IMR-90 (cell line): ENCODE measurements around the gene RPL27A. TPM values are rescaled to one million over a fixed set of nuclear protein-coding genes. Genes with fewer than 3 reads are reported as not detected.

Experiments used
- ATAC-seq: fragments of 200-7000 bp; cut with Tn5 transposase; 2 replicates; pipeline ENCODE4 v1.9.1; 2020; ENCODE audit warnings: low read depth, mild to moderate bottlenecking, moderate library complexity
- BruUV-seq: library from RNA; stranded (reverse); fragments of 400-500 nt; replicated peaks from 2 replicates; lab custom pipeline; 2021; lab: Mats Ljungman, UMichigan
- CTCF ChIA-PET: fragments of 300-600 bp; formaldehyde crosslinking; extraction: SDS; loops from one replicate; lab custom pipeline; 2021; ENCODE audit warnings: antibody characterized with exemption; lab: Yijun Ruan, JAX
- POLR2A ChIA-PET: fragments of 300-600 bp; sonication (Branson Sonifier 250); formaldehyde crosslinking; loops from one replicate; lab custom pipeline; 2022; ENCODE audit warnings: antibody characterized with exemption; ENCODE audit not compliant: unreplicated experiment; lab: Charles Lee
- DNase-seq: peaks from one replicate; pipeline ENCODE4 v3.0.0; 2013
- H2AFZ ChIP-seq: replicated peaks from 2 replicates; pipeline ENCODE3; 2013; ENCODE audit warnings: low read length, mild to moderate bottlenecking; ENCODE audit not compliant: poor library complexity
- H2AK5ac ChIP-seq: 2 replicates; pipeline ENCODE4 v1.6.1; 2013; ENCODE audit warnings: low read depth, low read length, inconsistent platforms
- H2AK9ac ChIP-seq: replicated peaks from 2 replicates; pipeline ENCODE3; 2013; ENCODE audit warnings: mild to moderate bottlenecking, low read depth, low read length, moderate library complexity; ENCODE audit not compliant: poor library complexity
- H2BK120ac ChIP-seq: 2 replicates; pipeline ENCODE4 v1.6.1; 2013; ENCODE audit warnings: low read depth, low read length, inconsistent platforms
- H2BK15ac ChIP-seq: 3 replicates; pipeline ENCODE4 v1.6.1; 2013; ENCODE audit warnings: low read depth, low read length, inconsistent platforms
- H2BK20ac ChIP-seq: 2 replicates; pipeline ENCODE4 v1.6.1; 2013; ENCODE audit warnings: low read depth, mild to moderate bottlenecking, inconsistent platforms, low read length, moderate library complexity
- H2BK5ac ChIP-seq: 2 replicates; pipeline ENCODE4 v1.6.1; 2013; ENCODE audit warnings: mild to moderate bottlenecking, low read depth, low read length, inconsistent platforms; ENCODE audit not compliant: poor library complexity, severe bottlenecking
- H3K14ac ChIP-seq: replicated peaks from 2 replicates; pipeline ENCODE4 v1.6.1; 2013; ENCODE audit warnings: low read depth, low read length, inconsistent platforms
- H3K18ac ChIP-seq: 2 replicates; pipeline ENCODE4 v1.6.1; 2013; ENCODE audit warnings: low read depth, low read length, control low read depth
- H3K23ac ChIP-seq: 2 replicates; pipeline ENCODE4 v1.6.1; 2013; ENCODE audit warnings: low read depth, low read length, inconsistent platforms
- H3K27ac ChIP-seq: 2 replicates; pipeline ENCODE4 v1.5.1; 2013; ENCODE audit warnings: mild to moderate bottlenecking, control low read depth, low read length; ENCODE audit not compliant: insufficient read depth
- H3K27me3 ChIP-seq: 2 replicates; pipeline ENCODE4 v1.6.1; 2013; ENCODE audit warnings: low read length; ENCODE audit not compliant: control insufficient read depth, insufficient read depth
- H3K36me3 ChIP-seq: 2 replicates; pipeline ENCODE4 v1.6.1; 2013; ENCODE audit warnings: low read length, mixed read lengths; ENCODE audit not compliant: control insufficient read depth, insufficient read depth
- H3K4ac ChIP-seq: 2 replicates; pipeline ENCODE4 v1.6.1; 2013; ENCODE audit warnings: low read depth, low read length, inconsistent platforms
- H3K4me1 ChIP-seq: 2 replicates; pipeline ENCODE4 v1.6.1; 2013; ENCODE audit warnings: low read length, mixed read lengths; ENCODE audit not compliant: control insufficient read depth, insufficient read depth
- H3K4me2 ChIP-seq: 2 replicates; pipeline ENCODE4 v1.6.1; 2013; ENCODE audit warnings: low read depth, mild to moderate bottlenecking, control low read depth, low read length, moderate library complexity
- H3K4me3 ChIP-seq: 2 replicates; pipeline ENCODE4 v1.5.1; 2013; ENCODE audit warnings: low read depth, mild to moderate bottlenecking, control low read depth, low read length, moderate library complexity; ENCODE audit not compliant: insufficient read depth
- H3K56ac ChIP-seq: 2 replicates; pipeline ENCODE4 v1.6.1; 2013; ENCODE audit warnings: low read length, inconsistent platforms; ENCODE audit not compliant: insufficient read depth; ENCODE audit errors: extremely low read depth
- H3K79me1 ChIP-seq, 2 experiments: 2 replicates each; pipeline ENCODE4 v1.6.1; 2013; ENCODE audit warnings: low read length in 2 of 2, inconsistent platforms in 1 of 2, low read depth in 1 of 2
- H3K9ac ChIP-seq: 2 replicates; pipeline ENCODE4 v1.6.1; 2013; ENCODE audit warnings: low read depth, low read length, control low read depth
- H3K9me1 ChIP-seq: 2 replicates; pipeline ENCODE4 v1.6.1; 2013; ENCODE audit warnings: low read length, inconsistent platforms; ENCODE audit not compliant: insufficient read depth
- H3K9me3 ChIP-seq: 2 replicates; pipeline ENCODE4 v1.6.1; 2013; ENCODE audit warnings: low read length; ENCODE audit not compliant: control insufficient read depth, insufficient read depth
- H4K20me1 ChIP-seq: 2 replicates; pipeline ENCODE4 v1.6.1; 2013; ENCODE audit warnings: low read length, inconsistent platforms; ENCODE audit not compliant: insufficient read depth
- H4K5ac ChIP-seq: 2 replicates; pipeline ENCODE4 v1.6.1; 2013; ENCODE audit warnings: mild to moderate bottlenecking, low read depth, low read length, control low read depth
- H4K8ac ChIP-seq, 2 experiments: 2 replicates each; pipeline ENCODE4 v1.6.1; 2013; ENCODE audit warnings: low read depth in 2 of 2, low read length in 2 of 2, control low read depth in 1 of 2, inconsistent platforms in 1 of 2
- H4K91ac ChIP-seq: 2 replicates; pipeline ENCODE4 v1.6.1; 2013; ENCODE audit warnings: low read depth, low read length, inconsistent platforms; ENCODE audit not compliant: insufficient read depth
- FOS ChIP-seq: fragments of 150-350 bp; IDR thresholded peaks from 2 replicates; pipeline ENCODE4 v1.6.1; 2016; ENCODE audit warnings: low read depth, low read length
- MAZ ChIP-seq: IDR thresholded peaks from 2 replicates; pipeline ENCODE4 v1.6.1; 2012; ENCODE audit warnings: low read depth, mild to moderate bottlenecking, low read length, improper control_type of control experiment, moderate library complexity, borderline replicate concordance
- WGBS, 2 experiments: methylation state at CpG; one replicate each; pipeline versions ENCODE4 v1.1.5 to v1.1.7; 2013; ENCODE audit warnings: missing lambda C conversion rate in 2 of 2; ENCODE audit not compliant: insufficient read length in 1 of 2; ENCODE audit errors: extremely low coverage in 2 of 2; 5-methylcytosine and 5-hydroxymethylcytosine counted together
- dilution Hi-C: fragments of 300-500 bp; cut with HindIII; formaldehyde crosslinking; loops from one replicate; pipeline ENCODE4 v1.14.3; 2018; ENCODE audit warnings: low sequenced_read_pairs; ENCODE audit not compliant: unreplicated experiment
- in situ Hi-C: fragments of 300-500 bp; cut with MboI; formaldehyde crosslinking; loops from 3 replicates; pipeline ENCODE4 v1.14.3; 2019; ENCODE audit warnings: low sequenced_read_pairs, inconsistent platforms, mixed read lengths
- intact Hi-C: fragments of 100-400 bp; cut with micrococcal nuclease; formaldehyde crosslinking; loops from 2 replicates; pipeline ENCODE4 v1.10.0; 2022
- polyA plus RNA-seq, 3 experiments: library from polyadenylated mRNA; depleted of rRNA; stranded (reverse); fragments of >200 nt; gene quantifications; 2 replicates each; pipeline ENCODE4 v1.2.3, GENCODE V29; 2012; ENCODE audit warnings: low replicate concordance in 1 of 3
- total RNA-seq: library from RNA; depleted of rRNA; stranded (reverse); fragments of >200 nt; gene quantifications from 2 replicates; pipeline ENCODE4 v1.2.3, GENCODE V29; 2012

The RPL27A gene
- total and polyA plus RNA-seq, 2 of the 4 experiments (the other 2 are of a cell fraction), result 786 to 849 TPM

GRCh38 chr11:8717544-8717875 is 34.9 kb downstream of the RPL27A start:
- ATAC-seq, result no peak
- H2AK9ac ChIP-seq, result peak overlapping the region; percentile 88
- H3K4me1 ChIP-seq, result peaks cover 57% of the 10 kb centered on the region
- H2BK120ac ChIP-seq, result peak overlapping the region; percentile 99
- in situ Hi-C loops, result no loop called here
- BruUV-seq, result no TSS peak
- peak overlapping the region; percentile 99 for H3K4ac ChIP-seq
- H4K91ac ChIP-seq, result peak overlapping the region; percentile 99
- DNase-seq, result no peak
- peak overlapping the region; percentile 14 for H3K4me2 ChIP-seq
- peak overlapping the region; percentile 99 for H2BK15ac ChIP-seq
- ChIA-PET POLR2A (no interaction called here), CTCF (no interaction called here)
- no peak overlapping the region for H3K4me3 ChIP-seq
- dilution Hi-C loops, result no loop called here
- H2AK5ac ChIP-seq, result peak overlapping the region; percentile 99
- H3K14ac ChIP-seq, result peak overlapping the region; percentile 85
- peak overlapping the region; percentile 4 for H2AFZ ChIP-seq
- H3K9me1 ChIP-seq, result peaks cover 68% of the 10 kb centered on the region
- peaks cover 34% of the 10 kb centered on the region for H3K36me3 ChIP-seq
- peak overlapping the region; percentile 87 for H2BK5ac ChIP-seq
- WGBS, 2 experiments, result no CpG with 5 or more reads among the region's 9 CpGs
- no peaks in the 10 kb centered on the region for H3K9me3 ChIP-seq
- TF ChIP-seq MAZ, result no peak
- TF ChIP-seq FOS, result no peak
- no peaks in the 10 kb centered on the region for H4K20me1 ChIP-seq
- peak overlapping the region; percentile 85 for H3K27ac ChIP-seq
- peak overlapping the region; percentile 89 for H3K18ac ChIP-seq
- H4K8ac ChIP-seq, result peak overlapping the region; percentile 91 to 93
- peak overlapping the region; percentile 49 for H3K9ac ChIP-seq
- H3K79me1 ChIP-seq, result peaks cover 18 to 83% of the 10 kb centered on the region in 2 experiments; a peak in 3 of 4 replicates
- intact Hi-C loops, result loop anchor here (5.0 kb wide), 2 partner anchors 50 to 155 kb away; no protein-coding TSS in a partner anchor
- H3K23ac ChIP-seq, result peak overlapping the region; percentile 92
- H3K56ac ChIP-seq, result peak overlapping the region; percentile 88
- H2BK20ac ChIP-seq, result peak overlapping the region; percentile 98
- no peaks in the 10 kb centered on the region for H3K27me3 ChIP-seq
- H4K5ac ChIP-seq, result peak overlapping the region; percentile 63
